Naive thymus-derived CD4-positive, alpha-beta T cell (primary cell): ENCODE results near the gene SVOP. TPM values are rescaled to one million over a fixed set of nuclear protein-coding genes. Genes with fewer than 3 reads are reported as not detected.
A peak's percentile ranks its signal among the peaks of the same experiment; 100 is the strongest.

Source experiments
- ATAC-seq: fragments of 150-1000 bp; cut with Tn5 transposase; 2 replicates; pipeline ENCODE4 v1.10.0; 2021; ENCODE audit warnings: mild to moderate bottlenecking, moderate library complexity
- CTCF ChIA-PET: fragments of 350-600 bp; sonication (Branson Sonifier 250); formaldehyde crosslinking; loops from one replicate; lab custom pipeline; 2021; ENCODE audit warnings: antibody characterized with exemption; lab: Charles Lee
- POLR2A ChIA-PET: fragments of 350-600 bp; sonication (Branson Sonifier 250); formaldehyde crosslinking; loops from one replicate; lab custom pipeline; 2021; ENCODE audit warnings: antibody characterized with exemption, inconsistent platforms; lab: Charles Lee
- DNase-seq, 9 donors: peaks; one replicate each; pipeline versions ENCODE4 v3.0.0 to v3.0.0-alpha.2; 2020 to 2022; ENCODE audit warnings: mixed read lengths in 1 of 9
- H3K27ac ChIP-seq: one replicate; pipeline ENCODE4 v1.7.0; 2013; ENCODE audit warnings: mild to moderate bottlenecking, low read depth, low read length, moderate library complexity
- H3K27me3 ChIP-seq, 2 donors: one replicate each; pipeline ENCODE4 v1.7.0; 2013; ENCODE audit warnings: low read length in 2 of 2, mild to moderate bottlenecking in 2 of 2, moderate library complexity in 2 of 2; ENCODE audit not compliant: control insufficient read depth in 2 of 2, insufficient read depth in 2 of 2
- H3K36me3 ChIP-seq, 3 experiments: 1 replicate in 2 of 3; 2 replicates in 1 of 3; pipeline ENCODE4 v1.7.0; 2013; ENCODE audit warnings: low read length in 3 of 3, mild to moderate bottlenecking in 3 of 3, moderate library complexity in 1 of 3; ENCODE audit not compliant: insufficient read depth in 3 of 3, control insufficient read depth in 2 of 3
- H3K4me1 ChIP-seq, 2 donors: one replicate each; pipeline ENCODE4 v1.7.0; 2013; ENCODE audit warnings: low read length in 2 of 2, mild to moderate bottlenecking in 2 of 2, moderate library complexity in 1 of 2; ENCODE audit not compliant: control insufficient read depth in 2 of 2, insufficient read depth in 2 of 2
- H3K4me3 ChIP-seq: 2 replicates; pipeline ENCODE4 v1.7.0; 2013; ENCODE audit warnings: mild to moderate bottlenecking, low read length
- H3K9me3 ChIP-seq, 3 experiments: 1 replicate in 2 of 3; 2 replicates in 1 of 3; pipeline ENCODE4 v1.7.0; 2013; ENCODE audit warnings: low read length in 3 of 3; ENCODE audit not compliant: control insufficient read depth in 2 of 3
- H3K27ac Mint-ChIP-seq, 9 donors: one replicate each; pipeline ENCODE4 v1.8.0; 2020 to 2022; ENCODE audit warnings: mixed read lengths in 9 of 9, mild to moderate bottlenecking in 8 of 9, moderate library complexity in 5 of 9, inconsistent platforms in 2 of 9
- H3K27me3 Mint-ChIP-seq, 5 donors: one replicate each; pipeline ENCODE4 v1.8.0; 2021 to 2022; ENCODE audit warnings: mixed read lengths in 5 of 5, mild to moderate bottlenecking in 1 of 5
- H3K36me3 Mint-ChIP-seq, 5 donors: one replicate each; pipeline ENCODE4 v1.8.0; 2020 to 2022; ENCODE audit warnings: mixed read lengths in 5 of 5, mild to moderate bottlenecking in 3 of 5, inconsistent platforms in 1 of 5
- H3K4me1 Mint-ChIP-seq, 7 donors: one replicate each; pipeline ENCODE4 v1.8.0; 2020 to 2022; ENCODE audit warnings: mixed read lengths in 7 of 7, mild to moderate bottlenecking in 3 of 7, inconsistent platforms in 1 of 7
- H3K4me3 Mint-ChIP-seq, 10 donors: one replicate each; pipeline ENCODE4 v1.8.0; 2020 to 2022; ENCODE audit warnings: mild to moderate bottlenecking in 10 of 10, mixed read lengths in 10 of 10, moderate library complexity in 6 of 10, inconsistent platforms in 2 of 10
- H3K9me3 Mint-ChIP-seq, 11 donors: one replicate each; pipeline ENCODE4 v1.8.0; 2020 to 2022; ENCODE audit warnings: mixed read lengths in 11 of 11, mild to moderate bottlenecking in 4 of 11, inconsistent platforms in 1 of 11, moderate library complexity in 1 of 11
- intact Hi-C, 2 donors: fragments of 100-400 bp; cut with micrococcal nuclease; formaldehyde crosslinking; loops; one replicate each; pipeline ENCODE4 v1.15.1; 2023
- polyA plus RNA-seq, 2 donors: library from polyadenylated mRNA; unstranded; fragments of 300-500 nt; fragmentation: Illumina TruSeq; gene quantifications; one replicate each; pipeline ENCODE4 v1.2.3, GENCODE V29; 2021
- total RNA-seq, 6 experiments: library from RNA in 5 of 6; stranded (reverse) in 5 of 6; gene quantifications; 1 replicate in 5 of 6; 2 replicates in 1 of 6; pipeline ENCODE4 v1.2.3 and lab custom pipeline; 2021 to 2026

SVOP gene
- total and polyA plus RNA-seq, 7 experiments from 2014 or later = not detected

GRCh38 chr12:108886873-108887629 lies 133.8 kb downstream of the SVOP start:
- H3K4me1 ChIP-seq = no peaks in the 10 kb centered on the region
- no peak for DNase-seq
- intact Hi-C loops = no loop called here
- ATAC-seq = no peak
- Mint-ChIP-seq H3K27me3 (no peaks in the 10 kb centered on the region), H3K36me3 (peaks cover 0 to 4% (median 0%) of the 10 kb centered on the region in 5 donors), H3K9me3 (peaks cover 0 to 6% (median 4%) of the 10 kb centered on the region in 11 donors), H3K4me3 (no peak overlapping the region), H3K4me1 (peaks cover 0 to 6% (median 0%) of the 10 kb centered on the region in 7 donors), H3K27ac (no peak overlapping the region)
- H3K36me3 ChIP-seq = no peaks in the 10 kb centered on the region
- H3K27me3 ChIP-seq = no peaks in the 10 kb centered on the region
- no peak overlapping the region for H3K4me3 ChIP-seq
- no peak overlapping the region for H3K27ac ChIP-seq
- H3K9me3 ChIP-seq = no peaks in the 10 kb centered on the region
- POLR2A ChIA-PET = no interaction called here
- CTCF ChIA-PET = no interaction called here

GRCh38 chr12:108884116-108885012 lies 136.5 kb downstream of the SVOP start:
- ChIA-PET CTCF (interaction anchor here (0.7 to 1.4 kb wide), 4 partner anchors 208 to 216 kb away, joined by 4 to 10 read pairs (median 6); no protein-coding TSS in a partner anchor), POLR2A (no interaction called here)
- H3K27me3 ChIP-seq = no peaks in the 10 kb centered on the region
- no peaks in the 10 kb centered on the region for H3K9me3 Mint-ChIP-seq
- intact Hi-C loops = loop anchor here (1.0 kb wide), 4 partner anchors 27 to 213 kb away; partner anchors contain the start of genes ALKBH2 (in 1 of the 2), SSH1 (in 1 of the 2) and UNG (in 1 of the 2)
- no peaks in the 10 kb centered on the region for H3K4me1 ChIP-seq
- ATAC-seq (peak; percentile 93), DNase-seq (peak; percentile 15 to 55 (median 33))
- H3K4me3 ChIP-seq = no peak overlapping the region
- no peaks in the 10 kb centered on the region for H3K36me3 ChIP-seq
- no peak overlapping the region for H3K4me3 Mint-ChIP-seq
- H3K4me1 Mint-ChIP-seq = peaks cover 0 to 6% (median 0%) of the 10 kb centered on the region in 7 donors
- no peak overlapping the region for H3K27ac ChIP-seq
- no peak overlapping the region for H3K27ac Mint-ChIP-seq
- no peaks in the 10 kb centered on the region for H3K9me3 ChIP-seq
- no peaks in the 10 kb centered on the region for H3K36me3 Mint-ChIP-seq
- no peaks in the 10 kb centered on the region for H3K27me3 Mint-ChIP-seq

GRCh38 chr12:108881953-108882352 lies 138.9 kb downstream of the SVOP start:
- intact Hi-C loops = no loop called here
- DNase-seq = no peak
- CTCF ChIA-PET = interaction anchor here (2.0 kb wide), 1 partner anchor 212 kb away, joined by 6 read pairs; the partner anchor contains the start of gene ALKBH2
- Histone ChIP-seq H3K4me3 (no peak overlapping the region), H3K27me3 (no peaks in the 10 kb centered on the region), H3K4me1 (no peaks in the 10 kb centered on the region), H3K27ac (no peak overlapping the region), H3K9me3 (no peaks in the 10 kb centered on the region), H3K36me3 (no peaks in the 10 kb centered on the region)
- H3K4me1 Mint-ChIP-seq = peaks cover 0 to 6% (median 0%) of the 10 kb centered on the region in 7 donors
- H3K9me3 Mint-ChIP-seq = no peaks in the 10 kb centered on the region
- no peak for ATAC-seq
- POLR2A ChIA-PET = no interaction called here
- H3K27ac Mint-ChIP-seq = no peak overlapping the region
- no peak overlapping the region for H3K4me3 Mint-ChIP-seq
- no peaks in the 10 kb centered on the region for H3K27me3 Mint-ChIP-seq
- H3K36me3 Mint-ChIP-seq = no peaks in the 10 kb centered on the region

GRCh38 chr12:108879615-108880254 lies 141.1 kb downstream of the SVOP start, which contains the start of gene DAO:
Gene DAO, plus strand, starts transcription at chr12:108880092. Its CDS starts 4,915 bp downstream, at chr12:108885007.
- Histone ChIP-seq H3K4me3 (no peak within 1 kb of the TSS), H3K9me3 (no peaks in the 10 kb centered on the region), H3K27me3 (no peaks in the 10 kb centered on the region), H3K27ac (no peak within 1 kb of the TSS), H3K36me3 (no peaks in the 10 kb centered on the region), H3K4me1 (no peaks in the 10 kb centered on the region)
- Mint-ChIP-seq H3K36me3 (no peaks in the 10 kb centered on the region), H3K27me3 (no peaks in the 10 kb centered on the region), H3K9me3 (peaks cover 0 to 8% (median 0%) of the 10 kb centered on the region in 11 donors), H3K4me1 (peaks cover 0 to 6% (median 0%) of the 10 kb centered on the region in 7 donors), H3K27ac (no peak within 1 kb of the TSS), H3K4me3 (no peak within 1 kb of the TSS)
- intact Hi-C loops = no loop called here
- ChIA-PET POLR2A (no interaction called here), CTCF (interaction anchor here (0.6 to 0.7 kb wide), 2 partner anchors 10 to 129 kb away, joined by 3 to 6 read pairs; no protein-coding TSS in a partner anchor)
- ATAC-seq (no peak), DNase-seq (no peak)

GRCh38 chr12:108876550-108876949 lies 144.3 kb downstream of the SVOP start:
- ChIA-PET POLR2A (no interaction called here), CTCF (no interaction called here)
- no peaks in the 10 kb centered on the region for H3K36me3 Mint-ChIP-seq
- H3K27me3 ChIP-seq = no peaks in the 10 kb centered on the region
- H3K4me3 ChIP-seq = no peak overlapping the region
- no peaks in the 10 kb centered on the region for H3K36me3 ChIP-seq
- peaks cover 0 to 6% (median 0%) of the 10 kb centered on the region in 7 donors for H3K4me1 Mint-ChIP-seq
- no peaks in the 10 kb centered on the region for H3K4me1 ChIP-seq
- peaks cover 0 to 8% (median 0%) of the 10 kb centered on the region in 11 donors for H3K9me3 Mint-ChIP-seq
- H3K27me3 Mint-ChIP-seq = no peaks in the 10 kb centered on the region
- intact Hi-C loops = no loop called here
- no peaks in the 10 kb centered on the region for H3K9me3 ChIP-seq
- ATAC-seq (no peak), DNase-seq (no peak)
- H3K27ac Mint-ChIP-seq = no peak overlapping the region
- no peak overlapping the region for H3K27ac ChIP-seq
- no peak overlapping the region for H3K4me3 Mint-ChIP-seq

- H3K9me3 Mint-ChIP-seq = peaks cover 0 to 8% (median 0%) of the 10 kb centered on the region in 11 donors
- H3K36me3 Mint-ChIP-seq = no peaks in the 10 kb centered on the region
- no peaks in the 10 kb centered on the region for H3K4me1 ChIP-seq
- POLR2A ChIA-PET = no interaction called here
- no peak for ATAC-seq
- no peaks in the 10 kb centered on the region for H3K27me3 Mint-ChIP-seq
- H3K36me3 ChIP-seq = no peaks in the 10 kb centered on the region
- no peak for DNase-seq
- no peak overlapping the region for H3K27ac Mint-ChIP-seq
- intact Hi-C loops = no loop called here
- H3K4me3 Mint-ChIP-seq = no peak overlapping the region
- no peak overlapping the region for H3K4me3 ChIP-seq
- H3K4me1 Mint-ChIP-seq = peaks cover 0 to 6% (median 0%) of the 10 kb centered on the region in 7 donors
- H3K27me3 ChIP-seq = no peaks in the 10 kb centered on the region
- no peak overlapping the region for H3K27ac ChIP-seq
- CTCF ChIA-PET = no interaction called here
- H3K9me3 ChIP-seq = no peaks in the 10 kb centered on the region
These were observed 145.0 kb downstream of the SVOP start for GRCh38 chr12:108875682-108876361.
